ENCODE results near the gene DDX39A.

- TF ChIP-seq CTCF (IDR thresholded peaks at IDR 0.05) (no peak), POLR2A (IDR thresholded peaks at IDR 0.05) (no peak)
Observed at GRCh38 chr19:14393329-14393728, 25.8 kb downstream of the DDX39A start.
